ENCODE results near the gene KRTAP10-6.

KRTAP10-6 gene

DNA sequence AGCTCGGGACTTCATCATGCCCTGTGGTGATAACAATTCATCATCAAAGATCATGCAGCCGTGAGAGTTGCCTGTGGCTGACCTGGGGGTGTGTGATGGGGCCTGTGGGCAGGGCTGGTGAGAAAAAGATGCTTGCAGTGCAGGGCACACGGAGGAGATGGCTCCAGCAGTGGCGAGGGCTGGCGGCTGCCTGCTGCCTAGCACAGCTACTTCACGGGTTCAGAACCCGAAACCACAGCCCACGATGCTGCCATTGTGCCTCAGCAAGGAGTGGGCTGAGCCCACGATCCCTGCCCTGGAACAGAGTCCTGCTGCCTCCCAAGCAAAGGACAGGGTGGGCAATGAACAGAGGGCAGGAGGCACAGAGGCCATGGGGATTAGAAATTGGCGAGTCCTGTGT, 34.0 kb upstream of the KRTAP10-6 start:
- TF ChIP-seq CTCF (IDR thresholded peaks at IDR 0.05; ENCODE audit: extremely low read depth, insufficient read depth, missing control alignments), result no peak
- in situ Hi-C loops (cut with MboI; ENCODE audit: low pct_unique_long_range_greater_than_20kb, low sequenced_read_pairs, unreplicated experiment), result no loop called here

GRCh38 chr21:44625756-44626155, 33.5 kb upstream of the KRTAP10-6 start:
- in situ Hi-C loops (cut with MboI; ENCODE audit: low pct_unique_long_range_greater_than_20kb, low sequenced_read_pairs, unreplicated experiment), result no loop called here
- no peak for DNase-seq (ENCODE audit: low spot score)
- no peak for TF ChIP-seq CTCF (IDR thresholded peaks at IDR 0.05; ENCODE audit: extremely low read depth, insufficient read depth, missing control alignments)

More for the DNA sequence above, 34.0 kb upstream of the KRTAP10-6 start:
- no peak for DNase-seq (ENCODE audit: low spot score)

GRCh38 chr21:44623575-44623974, 31.3 kb upstream of the KRTAP10-6 start:
- DNase-seq (ENCODE audit: low spot score), result no peak
- in situ Hi-C loops (cut with MboI; ENCODE audit: low pct_unique_long_range_greater_than_20kb, low sequenced_read_pairs, unreplicated experiment), result no loop called here
- no peak for TF ChIP-seq CTCF (IDR thresholded peaks at IDR 0.05; ENCODE audit: extremely low read depth, insufficient read depth, missing control alignments)

DNA sequence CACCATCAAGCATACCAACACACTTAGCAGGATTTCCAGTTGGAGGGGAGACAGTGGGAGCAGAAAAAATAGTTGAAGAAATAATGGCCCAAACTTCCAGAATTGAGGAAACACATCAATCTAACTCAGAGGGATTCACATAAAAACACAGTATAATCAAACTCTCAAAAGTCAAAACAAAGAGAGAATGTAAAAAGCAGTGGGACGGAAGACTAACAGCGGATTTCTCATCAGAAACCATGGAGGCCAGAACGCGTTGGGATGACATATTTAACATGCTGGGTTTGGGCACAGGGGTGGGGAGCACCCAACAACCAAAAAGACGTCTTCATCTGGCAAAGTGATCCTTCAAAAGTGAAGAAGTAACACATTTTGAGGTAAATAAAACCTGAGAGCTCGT, 27.6 kb upstream of the KRTAP10-6 start:
- in situ Hi-C loops (cut with MboI; ENCODE audit: low pct_unique_long_range_greater_than_20kb, low sequenced_read_pairs, unreplicated experiment), result no loop called here
- no peak for DNase-seq (ENCODE audit: low spot score)
- TF ChIP-seq CTCF (IDR thresholded peaks at IDR 0.05; ENCODE audit: extremely low read depth, insufficient read depth, missing control alignments), result no peak

GRCh38 chr21:44618909-44619308, 26.6 kb upstream of the KRTAP10-6 start:
- in situ Hi-C loops (cut with MboI; ENCODE audit: low pct_unique_long_range_greater_than_20kb, low sequenced_read_pairs, unreplicated experiment), result no loop called here
- DNase-seq (ENCODE audit: low spot score), result no peak
- TF ChIP-seq CTCF (IDR thresholded peaks at IDR 0.05; ENCODE audit: extremely low read depth, insufficient read depth, missing control alignments), result no peak

GRCh38 chr21:44618504-44618903, 26.2 kb upstream of the KRTAP10-6 start:
- DNase-seq (ENCODE audit: low spot score), result no peak
- peak; percentile 28 for TF ChIP-seq CTCF (IDR thresholded peaks at IDR 0.05; ENCODE audit: extremely low read depth, insufficient read depth, missing control alignments)
- in situ Hi-C loops (cut with MboI; ENCODE audit: low pct_unique_long_range_greater_than_20kb, low sequenced_read_pairs, unreplicated experiment), result no loop called here

- no peak for TF ChIP-seq CTCF (IDR thresholded peaks at IDR 0.05; ENCODE audit: extremely low read depth, insufficient read depth, missing control alignments)
- in situ Hi-C loops (cut with MboI; ENCODE audit: low pct_unique_long_range_greater_than_20kb, low sequenced_read_pairs, unreplicated experiment), result no loop called here
- DNase-seq (ENCODE audit: low spot score), result no peak
Observed at GRCh38 chr21:44617071-44617501, 24.8 kb upstream of the KRTAP10-6 start.

All from GM13977 (cell line).